Nephron (organoid): ENCODE results near the gene COG2.
"Not testable (repeated sequence)": the region's sequence is repeated elsewhere in the genome, so short reads cannot be mapped to it uniquely, and the experiment has no call there.

Experiments
- H3K27ac Mint-ChIP-seq, 3 experiments: 2 replicates each; pipeline ENCODE4 v1.8.0; 2020; ENCODE audit warnings: mixed read lengths in 3 of 3, mild to moderate bottlenecking in 2 of 3, moderate library complexity in 1 of 3
- H3K27me3 Mint-ChIP-seq: 2 replicates; pipeline ENCODE4 v1.8.0; 2021; ENCODE audit warnings: low read depth, mild to moderate bottlenecking, moderate library complexity, mixed read lengths
- H3K36me3 Mint-ChIP-seq: 2 replicates; pipeline ENCODE4 v1.8.0; 2020; ENCODE audit warnings: low read depth, mixed read lengths
- H3K4me1 Mint-ChIP-seq: 2 replicates; pipeline ENCODE4 v1.8.0; 2020; ENCODE audit warnings: mixed read lengths
- H3K4me3 Mint-ChIP-seq, 3 experiments: 2 replicates each; pipeline ENCODE4 v1.8.0; 2020; ENCODE audit warnings: mild to moderate bottlenecking in 3 of 3, mixed read lengths in 3 of 3, moderate library complexity in 2 of 3
- H3K9me3 Mint-ChIP-seq: 2 replicates; pipeline ENCODE4 v1.8.0; 2020; ENCODE audit warnings: mixed read lengths
- TF ChIP-seq, protein P1 (sequence below), 3 experiments: fragments of 200-600 bp; sonication (generic); IDR thresholded peaks; one replicate each; pipeline ENCODE4 v1.5.0; 2021; ENCODE audit warnings: antibody characterized with exemption in 3 of 3; ENCODE audit not compliant: unreplicated experiment in 3 of 3

The COG2 gene

DNA sequence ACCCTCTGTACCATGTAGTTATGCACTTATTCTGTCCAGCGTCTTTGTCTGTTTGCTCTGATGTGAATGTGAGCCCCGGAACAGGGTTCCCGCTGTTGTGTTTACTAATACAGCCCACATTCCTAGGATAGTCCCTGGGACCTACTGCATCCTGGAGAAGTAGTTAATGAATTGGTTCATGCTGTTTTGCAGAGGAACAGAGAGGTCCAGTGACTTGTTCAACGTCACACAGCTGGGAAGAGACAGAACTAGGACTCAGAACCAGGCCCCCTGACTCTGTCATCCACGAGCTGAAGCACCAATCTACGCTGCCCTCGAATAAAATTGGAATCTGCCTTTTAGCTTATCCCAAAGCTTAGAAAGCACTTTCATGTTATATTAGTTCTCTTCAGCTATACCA, 70.9 kb downstream of the COG2 start:
- Mint-ChIP-seq H3K27ac (no peak overlapping the region), H3K4me1 (peaks cover 20% of the 10 kb centered on the region), H3K36me3 (peaks cover 3% of the 10 kb centered on the region), H3K4me3 (no peak overlapping the region), H3K9me3 (peaks cover 10% of the 10 kb centered on the region), H3K27me3 (peaks cover 8% of the 10 kb centered on the region)
- TF ChIP-seq, protein P1, sequence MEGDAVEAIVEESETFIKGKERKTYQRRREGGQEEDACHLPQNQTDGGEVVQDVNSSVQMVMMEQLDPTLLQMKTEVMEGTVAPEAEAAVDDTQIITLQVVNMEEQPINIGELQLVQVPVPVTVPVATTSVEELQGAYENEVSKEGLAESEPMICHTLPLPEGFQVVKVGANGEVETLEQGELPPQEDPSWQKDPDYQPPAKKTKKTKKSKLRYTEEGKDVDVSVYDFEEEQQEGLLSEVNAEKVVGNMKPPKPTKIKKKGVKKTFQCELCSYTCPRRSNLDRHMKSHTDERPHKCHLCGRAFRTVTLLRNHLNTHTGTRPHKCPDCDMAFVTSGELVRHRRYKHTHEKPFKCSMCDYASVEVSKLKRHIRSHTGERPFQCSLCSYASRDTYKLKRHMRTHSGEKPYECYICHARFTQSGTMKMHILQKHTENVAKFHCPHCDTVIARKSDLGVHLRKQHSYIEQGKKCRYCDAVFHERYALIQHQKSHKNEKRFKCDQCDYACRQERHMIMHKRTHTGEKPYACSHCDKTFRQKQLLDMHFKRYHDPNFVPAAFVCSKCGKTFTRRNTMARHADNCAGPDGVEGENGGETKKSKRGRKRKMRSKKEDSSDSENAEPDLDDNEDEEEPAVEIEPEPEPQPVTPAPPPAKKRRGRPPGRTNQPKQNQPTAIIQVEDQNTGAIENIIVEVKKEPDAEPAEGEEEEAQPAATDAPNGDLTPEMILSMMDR (IDR thresholded peaks at IDR 0.05; ENCODE audit: unreplicated experiment in 3 of 3), result no peak

DNA sequence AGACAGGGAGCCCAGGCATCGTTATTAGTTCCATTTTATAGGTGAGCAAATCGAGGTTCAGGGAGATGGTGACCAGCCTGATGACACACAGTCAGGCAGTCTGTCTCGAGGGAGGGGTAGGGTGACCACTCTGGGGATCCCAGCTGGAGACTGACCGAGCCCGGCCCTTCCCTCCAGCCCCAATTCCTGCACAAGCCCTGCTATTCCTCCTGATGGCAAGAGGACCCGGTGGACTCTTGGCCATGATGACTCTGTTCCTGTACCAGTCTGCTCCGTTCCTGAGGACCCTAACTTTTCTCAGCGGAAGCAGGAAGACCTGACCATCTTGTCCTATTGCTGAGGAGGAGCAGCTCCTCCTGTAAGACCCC, 71.2 kb downstream of the COG2 start:
- Mint-ChIP-seq H3K27me3 (peaks cover 6% of the 10 kb centered on the region), H3K27ac (peak overlapping the region; percentile 57 to 72 (median 61)), H3K4me1 (peaks cover 20% of the 10 kb centered on the region), H3K4me3 (peak overlapping the region in 2 of 3 experiments; percentile 56 to 61), H3K36me3 (peaks cover 3% of the 10 kb centered on the region), H3K9me3 (peaks cover 10% of the 10 kb centered on the region)
- TF ChIP-seq, protein P1 (IDR thresholded peaks at IDR 0.05; ENCODE audit: unreplicated experiment in 3 of 3), result no peak

DNA sequence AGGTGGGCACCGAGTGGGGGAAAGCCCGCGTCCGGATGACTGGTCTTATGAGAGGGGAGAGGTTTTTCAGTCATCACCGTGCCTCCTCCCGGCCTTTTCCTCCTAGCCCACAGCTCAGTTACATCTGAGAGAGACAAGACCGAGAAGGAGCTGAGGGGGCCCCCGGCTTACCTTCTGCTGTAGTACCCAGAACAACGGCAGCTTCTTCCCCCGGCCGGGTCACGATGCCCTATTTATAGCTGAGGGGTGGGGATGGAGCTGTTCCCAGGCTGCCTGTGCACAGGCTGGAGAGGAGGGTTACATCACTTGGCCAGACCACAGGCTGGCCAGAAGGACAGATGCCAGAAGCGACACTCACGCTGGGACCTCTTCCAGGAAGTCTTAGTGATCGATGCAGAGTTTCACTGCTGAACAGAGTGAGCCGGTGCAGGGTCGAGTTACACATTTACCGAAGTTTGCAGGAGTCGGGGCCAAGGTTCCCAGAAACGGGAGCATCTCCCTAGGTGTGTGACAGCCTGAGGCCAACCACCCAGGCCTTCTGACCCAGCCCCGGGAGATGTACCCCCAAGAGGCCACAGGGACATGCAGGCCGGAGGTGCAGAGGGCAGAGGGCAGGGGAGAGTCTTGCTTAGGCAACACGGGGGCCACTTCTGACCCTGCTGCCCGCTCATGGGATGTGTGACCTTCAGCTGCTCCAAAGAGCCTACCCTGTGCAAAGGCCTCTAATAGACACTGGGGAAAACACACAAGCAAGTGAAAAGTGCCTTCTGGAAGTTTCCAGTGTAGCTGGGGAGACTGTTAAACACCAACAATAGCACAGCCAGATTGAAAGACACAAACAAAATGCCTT, 71.9 kb downstream of the COG2 start, which contains the start of gene AGT:
Gene AGT, minus strand, starts transcription at position 208 of the 850 bp plus-strand sequence. CDS start 3,299 bp downstream, outside the sequence.
- H3K27ac Mint-ChIP-seq, result peak within 1 kb of the TSS; percentile 57 to 72 (median 61)
- TF ChIP-seq, protein P1 (IDR thresholded peaks at IDR 0.05; ENCODE audit: unreplicated experiment in 3 of 3), result no peak
- no peaks in the 10 kb centered on the region for H3K27me3 Mint-ChIP-seq
- peak within 1 kb of the TSS in 2 of 3 experiments; percentile 56 to 61 for H3K4me3 Mint-ChIP-seq
- H3K36me3 Mint-ChIP-seq, result peaks cover 3% of the 10 kb centered on the region
- peaks cover 20% of the 10 kb centered on the region for H3K4me1 Mint-ChIP-seq
- peaks cover 10% of the 10 kb centered on the region for H3K9me3 Mint-ChIP-seq

DNA sequence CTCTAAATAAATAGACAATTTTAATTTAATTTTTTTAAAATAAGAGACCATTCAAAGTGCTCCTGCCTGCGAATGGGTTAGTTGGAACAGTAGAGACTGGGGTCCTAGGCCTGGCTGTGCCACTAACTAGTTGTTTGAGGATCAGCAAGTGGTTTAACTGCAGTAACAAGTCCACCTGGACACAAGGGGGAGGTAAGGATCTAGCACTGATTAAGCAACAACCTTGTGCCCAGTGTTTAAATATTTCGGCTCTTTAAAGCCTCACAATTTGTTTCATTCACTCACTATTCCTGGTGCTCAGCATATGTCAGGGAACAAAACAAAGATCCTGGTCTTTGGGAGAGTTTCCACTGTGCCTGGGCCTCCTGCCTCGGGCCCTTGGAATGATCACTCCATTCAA, 73.2 kb downstream of the COG2 start:
- no peak overlapping the region for H3K4me3 Mint-ChIP-seq
- no peaks in the 10 kb centered on the region for H3K27me3 Mint-ChIP-seq

DNA sequence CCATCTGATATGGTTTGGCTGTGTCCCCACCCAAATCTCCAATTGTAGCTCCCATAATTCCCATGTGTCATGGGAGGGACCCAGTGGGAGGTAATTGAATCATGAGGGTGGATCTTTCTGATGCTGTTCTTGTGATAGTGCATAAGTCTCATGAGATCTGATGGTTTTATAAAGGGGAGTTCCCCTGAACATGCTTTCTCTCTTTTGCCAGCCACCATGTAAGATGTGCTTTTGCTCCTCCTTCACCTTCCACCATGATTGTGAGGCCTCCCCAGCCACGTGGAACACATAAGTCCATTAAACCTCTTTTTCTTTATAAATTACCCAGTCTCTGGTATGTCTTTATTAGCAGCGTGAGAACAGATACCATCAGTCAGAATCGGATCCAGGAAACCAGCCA, 74.2 kb downstream of the COG2 start:
- Mint-ChIP-seq H3K27ac (peak overlapping the region in 1 of 3 experiments; percentile 38), H3K9me3 (peaks cover 13% of the 10 kb centered on the region), H3K4me1 (peaks cover 20% of the 10 kb centered on the region)
- not testable (repeated sequence) for H3K27me3 Mint-ChIP-seq, H3K4me3 Mint-ChIP-seq, H3K36me3 Mint-ChIP-seq

More for the DNA sequence above, 73.2 kb downstream of the COG2 start:
- Mint-ChIP-seq H3K9me3 (peaks cover 10% of the 10 kb centered on the region), H3K4me1 (peaks cover 20% of the 10 kb centered on the region), H3K36me3 (peaks cover 3% of the 10 kb centered on the region), H3K27ac (no peak overlapping the region)
- TF ChIP-seq, protein P1 (IDR thresholded peaks at IDR 0.05; ENCODE audit: unreplicated experiment in 3 of 3), result no peak

DNA sequence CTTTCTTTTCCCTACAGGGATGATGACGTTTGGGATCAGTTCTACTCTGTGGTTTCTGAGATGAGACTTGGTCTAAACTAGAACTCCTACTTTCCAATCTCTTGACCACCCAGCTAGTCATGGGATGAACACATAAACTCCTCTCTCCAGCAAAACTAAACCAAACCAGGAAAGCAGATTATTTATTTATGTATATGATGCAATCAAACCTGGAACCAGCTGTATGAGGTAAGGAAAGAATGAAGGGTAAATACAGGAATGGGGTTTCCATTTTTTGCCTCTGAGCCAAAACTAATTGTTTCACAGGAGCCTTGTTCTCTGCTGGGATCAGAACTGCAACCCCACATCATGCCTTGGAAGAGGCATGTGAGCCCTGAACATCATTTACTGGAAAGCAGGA, 75.0 kb downstream of the COG2 start:
- Mint-ChIP-seq H3K36me3 (peaks cover 8% of the 10 kb centered on the region), H3K27me3 (no peaks in the 10 kb centered on the region), H3K27ac (no peak overlapping the region), H3K4me1 (peaks cover 20% of the 10 kb centered on the region), H3K9me3 (peaks cover 16% of the 10 kb centered on the region), H3K4me3 (no peak overlapping the region)
- TF ChIP-seq, protein P1 (IDR thresholded peaks at IDR 0.05; ENCODE audit: unreplicated experiment in 3 of 3), result no peak

DNA sequence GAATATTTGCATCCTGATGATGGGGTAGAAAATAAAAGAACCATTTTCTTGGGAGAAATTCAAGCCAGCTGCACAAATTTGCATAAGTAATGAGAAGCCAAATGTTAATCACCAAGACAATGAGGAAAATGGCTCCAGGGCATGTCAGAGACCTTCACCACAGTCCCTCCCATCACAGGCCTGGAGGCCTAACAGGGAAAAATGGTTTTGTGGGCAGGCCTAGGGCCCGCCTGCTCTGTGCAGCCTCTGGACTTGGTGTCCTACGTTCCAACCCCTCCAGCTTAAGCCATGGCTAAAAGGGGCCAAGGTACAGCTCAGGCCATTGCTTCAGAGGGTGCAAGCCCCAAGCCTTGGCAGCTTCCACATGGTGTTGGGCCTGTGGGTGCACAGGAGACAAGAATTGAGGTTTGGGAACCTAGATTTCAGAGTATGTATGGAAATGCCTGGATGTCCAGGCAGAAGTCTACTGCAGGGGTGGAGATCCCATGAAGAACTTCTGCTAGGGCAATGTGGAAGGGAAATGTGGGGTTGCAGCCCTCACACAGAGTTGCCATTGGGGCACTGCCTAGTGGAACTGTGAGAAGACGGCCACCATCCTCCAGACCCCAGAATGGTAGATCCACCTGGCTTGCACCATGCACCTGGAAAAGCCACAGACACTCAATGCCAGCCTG, 79.7 kb downstream of the COG2 start:
- Mint-ChIP-seq H3K9me3 (peaks cover 14% of the 10 kb centered on the region), H3K4me1 (peaks cover 19% of the 10 kb centered on the region)
- H3K36me3 Mint-ChIP-seq, H3K4me3 Mint-ChIP-seq, H3K27ac Mint-ChIP-seq, H3K27me3 Mint-ChIP-seq: not testable (repeated sequence)
